LNCaP clone FGC (cell line): ENCODE data around the gene ZNF688.

Experiments
- DNase-seq: peaks from one replicate; pipeline ENCODE4 v3.0.0-alpha.2; 2011; ENCODE audit warnings: low read depth
- H3K4me3 ChIP-seq: 2 replicates; pipeline ENCODE4 v1.5.1; 2011; ENCODE audit warnings: mild to moderate bottlenecking, low read depth, low read length, control low read depth
- CTCF ChIP-seq: IDR thresholded peaks from 2 replicates; pipeline ENCODE4 v1.5.1; 2012; ENCODE audit warnings: mild to moderate bottlenecking; ENCODE audit not compliant: control insufficient read depth, insufficient read depth; ENCODE audit errors: extremely low read depth

ZNF688 gene

DNA sequence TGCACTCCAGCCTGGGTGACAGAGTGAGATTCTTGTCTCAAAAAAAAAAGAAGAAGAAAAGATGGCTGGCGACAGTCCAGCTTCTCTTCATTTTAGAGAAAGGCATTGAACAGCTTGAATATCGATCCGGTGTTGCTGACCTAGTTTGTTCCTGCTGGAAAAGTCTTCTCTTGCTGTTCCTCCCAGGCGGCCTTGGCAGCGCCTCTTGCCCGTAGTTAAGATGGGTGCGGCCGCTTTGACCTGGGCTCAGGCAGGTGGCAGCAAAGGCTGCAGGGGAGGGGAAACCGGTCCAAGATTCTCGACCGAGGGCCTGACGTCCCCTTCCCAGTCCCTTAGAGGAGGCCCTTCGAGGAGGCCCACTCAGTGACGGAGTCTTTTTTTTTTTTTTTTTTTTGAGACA, 9.5 kb downstream of the ZNF688 start:
- H3K4me3 ChIP-seq, result no peak overlapping the region

GRCh38 chr16:30561089-30561816, 10.3 kb downstream of the ZNF688 start:
- H3K4me3 ChIP-seq, result no peak overlapping the region
- no peak for TF ChIP-seq CTCF
- DNase-seq, result no peak

More for the DNA sequence above, 9.5 kb downstream of the ZNF688 start:
- no peak for TF ChIP-seq CTCF
- DNase-seq, result no peak

- no peak for TF ChIP-seq CTCF
- no peak for DNase-seq
- no peak overlapping the region for H3K4me3 ChIP-seq
Measured at GRCh38 chr16:30559690-30560089, 11.8 kb downstream of the ZNF688 start.

- H3K4me3 ChIP-seq, result peak overlapping the region; percentile 81
- no peak for TF ChIP-seq CTCF
- no peak for DNase-seq
Measured at GRCh38 chr16:30558789-30559377, 12.6 kb downstream of the ZNF688 start.

GRCh38 chr16:30557957-30558788, 13.3 kb downstream of the ZNF688 start, which contains the start of gene ZNF764:
Gene ZNF764, minus strand, starts transcription at chr16:30558374. Its CDS starts 192 bp downstream, at chr16:30558182.
- peak; percentile 92 for DNase-seq
- no peak for TF ChIP-seq CTCF
- H3K4me3 ChIP-seq, result peak within 1 kb of the TSS; percentile 81

DNA sequence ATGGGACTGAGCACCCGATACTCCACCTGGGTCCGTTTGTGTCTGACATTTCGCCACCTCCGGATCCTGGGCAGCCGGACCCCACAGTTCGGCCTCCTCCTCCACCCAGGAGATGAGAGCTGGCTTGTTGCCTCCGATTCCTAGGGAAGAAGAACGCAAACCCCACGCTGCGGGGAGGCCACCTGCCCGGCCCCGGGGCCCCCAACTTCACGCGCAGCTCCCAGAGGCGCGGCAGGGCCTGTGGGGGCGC, 13.9 kb downstream of the ZNF688 start:
- TF ChIP-seq CTCF, result no peak
- DNase-seq, result no peak
- H3K4me3 ChIP-seq, result peak overlapping the region; percentile 81
